ENCODE measurements around the gene NSUN3. TPM values are rescaled to one million over a fixed set of nuclear protein-coding genes. Genes with fewer than 3 reads are reported as not detected.

Gene NSUN3
- total and polyA plus RNA-seq, 8 donors = 2.4 to 88.8 (median 16.9) TPM

DNA sequence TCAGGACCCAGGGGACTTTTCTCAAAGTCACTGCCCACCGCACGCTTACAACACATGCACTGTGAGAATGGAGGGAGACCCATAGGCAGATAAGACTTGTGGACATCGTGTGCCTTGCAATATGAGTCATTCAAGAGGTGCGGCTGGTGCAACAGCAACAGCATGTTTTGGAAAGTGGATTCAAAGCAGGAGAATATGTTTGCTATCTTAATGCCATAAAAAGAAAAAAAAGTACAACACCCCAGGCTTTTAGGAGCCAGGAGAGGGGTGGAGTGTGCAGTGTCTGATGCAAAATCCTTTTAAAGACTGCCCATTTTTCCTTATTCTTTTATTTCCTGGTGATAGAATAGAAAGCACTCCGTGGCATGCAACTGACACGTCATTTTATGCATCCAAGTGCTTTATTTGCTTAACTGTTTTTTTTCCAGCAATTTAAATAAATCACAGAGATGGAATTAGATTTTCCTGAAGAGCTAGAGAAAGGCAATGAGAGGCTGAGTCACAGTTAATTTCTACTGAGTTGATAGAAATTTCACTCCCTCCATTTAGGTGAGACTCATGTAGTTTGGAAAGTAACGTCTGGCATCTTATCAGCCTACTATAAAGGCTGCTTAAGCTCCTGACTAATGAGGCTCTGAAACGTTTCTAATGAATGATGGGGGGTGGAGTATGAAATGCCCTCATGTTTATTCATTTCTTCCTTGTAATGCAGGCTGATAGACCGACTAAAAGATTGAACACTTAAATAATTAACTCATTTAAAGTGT is 96.4 kb downstream of the NSUN3 start:
- intact Hi-C loops (cut with DNase I; ENCODE audit: low total_unique reads) = no loop called here
- Histone ChIP-seq H3K27me3 (no peaks in the 10 kb centered on the region), H3K36me3 (no peaks in the 10 kb centered on the region), H3K27ac (no peak overlapping the region), H3K9me3 (no peaks in the 10 kb centered on the region), H3K4me1 (no peaks in the 10 kb centered on the region), H3K4me3 (no peak overlapping the region)
- TF ChIP-seq, protein P1, sequence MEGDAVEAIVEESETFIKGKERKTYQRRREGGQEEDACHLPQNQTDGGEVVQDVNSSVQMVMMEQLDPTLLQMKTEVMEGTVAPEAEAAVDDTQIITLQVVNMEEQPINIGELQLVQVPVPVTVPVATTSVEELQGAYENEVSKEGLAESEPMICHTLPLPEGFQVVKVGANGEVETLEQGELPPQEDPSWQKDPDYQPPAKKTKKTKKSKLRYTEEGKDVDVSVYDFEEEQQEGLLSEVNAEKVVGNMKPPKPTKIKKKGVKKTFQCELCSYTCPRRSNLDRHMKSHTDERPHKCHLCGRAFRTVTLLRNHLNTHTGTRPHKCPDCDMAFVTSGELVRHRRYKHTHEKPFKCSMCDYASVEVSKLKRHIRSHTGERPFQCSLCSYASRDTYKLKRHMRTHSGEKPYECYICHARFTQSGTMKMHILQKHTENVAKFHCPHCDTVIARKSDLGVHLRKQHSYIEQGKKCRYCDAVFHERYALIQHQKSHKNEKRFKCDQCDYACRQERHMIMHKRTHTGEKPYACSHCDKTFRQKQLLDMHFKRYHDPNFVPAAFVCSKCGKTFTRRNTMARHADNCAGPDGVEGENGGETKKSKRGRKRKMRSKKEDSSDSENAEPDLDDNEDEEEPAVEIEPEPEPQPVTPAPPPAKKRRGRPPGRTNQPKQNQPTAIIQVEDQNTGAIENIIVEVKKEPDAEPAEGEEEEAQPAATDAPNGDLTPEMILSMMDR (IDR thresholded peaks at IDR 0.05) = no peak
- no peak for TF ChIP-seq POLR2A (IDR thresholded peaks at IDR 0.05)
- 33 to 48% (median 39%) methylated on average over 9 of the region's 9 CpGs for WGBS, 5 donors
- DNase-seq = peak in 1 of 2 donors; percentile 12

DNA sequence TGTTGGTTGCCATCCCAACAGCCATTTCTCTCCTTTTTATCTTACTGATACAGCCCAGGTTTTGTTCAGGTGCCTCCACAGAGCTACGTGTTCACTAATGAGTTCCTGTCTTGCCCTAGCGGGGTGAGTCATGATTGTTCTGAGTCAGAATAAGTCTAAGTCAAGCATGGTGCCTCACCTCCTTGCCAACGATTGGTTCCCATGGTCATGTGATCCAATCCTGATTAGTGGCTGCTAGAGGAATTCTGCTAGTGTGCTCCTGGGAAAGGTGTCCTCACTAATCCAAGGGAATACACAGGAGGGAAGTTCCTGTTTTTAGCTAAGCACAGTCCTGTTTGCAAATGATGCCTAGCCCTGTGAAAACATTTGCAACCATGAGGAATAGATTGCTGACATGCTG is 99.8 kb downstream of the NSUN3 start:
- Histone ChIP-seq H3K4me3 (no peak overlapping the region), H3K36me3 (no peaks in the 10 kb centered on the region), H3K4me1 (no peaks in the 10 kb centered on the region), H3K27me3 (no peaks in the 10 kb centered on the region), H3K27ac (no peak overlapping the region), H3K9me3 (no peaks in the 10 kb centered on the region)
- 56 to 67% (median 66%) methylated on average over 3 of the region's 3 CpGs for WGBS, 5 donors
- TF ChIP-seq POLR2A (IDR thresholded peaks at IDR 0.05) (no peak), EP300 (IDR thresholded peaks at IDR 0.05) (no peak), POLR2AphosphoS5 (IDR thresholded peaks at IDR 0.05) (no peak)
- TF ChIP-seq, protein P1 (IDR thresholded peaks at IDR 0.05) = no peak
- DNase-seq = no peak
- intact Hi-C loops (cut with DNase I; ENCODE audit: low total_unique reads) = no loop called here

DNA sequence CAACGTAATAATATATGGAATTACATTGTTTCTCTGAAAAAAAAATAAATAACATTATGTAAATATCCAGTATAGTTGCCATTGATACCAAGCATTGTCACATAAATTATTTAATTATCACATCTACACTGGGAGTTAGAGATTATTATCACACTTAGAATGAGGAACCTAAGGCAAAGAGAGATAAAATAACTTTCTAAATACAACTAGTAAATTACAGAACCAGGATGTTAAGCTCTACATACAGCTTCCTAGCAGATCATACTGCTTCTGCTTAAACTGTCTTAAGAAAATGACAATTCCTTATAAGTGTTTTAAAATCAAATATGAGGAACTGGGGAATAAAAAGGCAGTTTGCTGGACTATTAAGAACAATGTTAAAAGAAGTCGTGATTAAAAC is 104.5 kb downstream of the NSUN3 start:
- intact Hi-C loops (cut with DNase I; ENCODE audit: low total_unique reads) = no loop called here
- H3K27ac ChIP-seq = no peak overlapping the region
- no peak for DNase-seq
- no peak for TF ChIP-seq POLR2A (IDR thresholded peaks at IDR 0.05)
- TF ChIP-seq EP300 (IDR thresholded peaks at IDR 0.05) = no peak
- no peak for TF ChIP-seq POLR2AphosphoS5 (IDR thresholded peaks at IDR 0.05)
- TF ChIP-seq, protein P1 (IDR thresholded peaks at IDR 0.05) = no peak
- no peaks in the 10 kb centered on the region for H3K36me3 ChIP-seq
- no peaks in the 10 kb centered on the region for H3K27me3 ChIP-seq
- 65 to 79% (median 73%) methylated on average over 2 of the region's 2 CpGs for WGBS, 5 donors
- no peak overlapping the region for H3K4me3 ChIP-seq
- H3K4me1 ChIP-seq = no peaks in the 10 kb centered on the region
- H3K9me3 ChIP-seq = no peaks in the 10 kb centered on the region

DNA sequence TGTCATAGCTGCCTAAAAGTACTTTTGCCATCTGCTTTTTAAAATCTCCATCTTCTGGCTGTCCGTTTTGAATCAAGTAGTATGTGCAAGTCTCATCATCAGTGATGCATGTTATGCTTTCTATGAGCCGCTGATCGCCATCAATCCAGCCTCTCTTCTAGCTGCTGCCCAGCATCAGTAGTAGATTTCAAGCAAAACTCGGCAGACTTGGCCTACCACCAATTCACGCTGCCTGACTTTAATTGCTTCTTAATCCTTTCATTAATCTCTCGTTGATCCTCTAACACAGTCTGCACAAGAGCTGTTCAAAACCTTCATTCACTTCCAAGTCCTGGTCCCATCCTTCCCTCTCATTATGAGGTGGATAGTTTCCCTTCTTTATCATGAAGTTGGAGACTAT is 104.9 kb downstream of the NSUN3 start:
- H3K9me3 ChIP-seq = no peaks in the 10 kb centered on the region
- no peak overlapping the region for H3K27ac ChIP-seq
- H3K4me3 ChIP-seq = no peak overlapping the region
- 68 to 87% (median 82%) methylated on average over 6 of the region's 6 CpGs for WGBS, 5 donors
- no peaks in the 10 kb centered on the region for H3K4me1 ChIP-seq
- intact Hi-C loops (cut with DNase I; ENCODE audit: low total_unique reads) = no loop called here
- DNase-seq = no peak
- H3K27me3 ChIP-seq = no peaks in the 10 kb centered on the region
- no peaks in the 10 kb centered on the region for H3K36me3 ChIP-seq
- TF ChIP-seq EP300 (IDR thresholded peaks at IDR 0.05) (no peak), POLR2AphosphoS5 (IDR thresholded peaks at IDR 0.05) (no peak), POLR2A (IDR thresholded peaks at IDR 0.05) (no peak)
- TF ChIP-seq, protein P1 (IDR thresholded peaks at IDR 0.05) = no peak

Measured in stomach (tissue), 9 donors.